Caco-2 (cell line): Measurements from ENCODE around the gene MRPL48. TPM values are rescaled to one million over a fixed set of nuclear protein-coding genes. Genes with fewer than 3 reads are reported as not detected.

Experiments
- BruUV-seq: library from RNA; stranded (reverse); fragments of 400-500 nt; replicated peaks from 2 replicates; lab custom pipeline; 2021; lab: Mats Ljungman, UMichigan
- CTCF ChIA-PET: fragments of 300-600 bp; sonication (Branson Sonifier 250); formaldehyde crosslinking; loops from one replicate; lab custom pipeline; 2022; ENCODE audit warnings: antibody characterized with exemption; lab: Charles Lee
- POLR2A ChIA-PET: fragments of 300-600 bp; sonication (Branson Sonifier 250); formaldehyde crosslinking; loops from one replicate; lab custom pipeline; 2022; ENCODE audit warnings: antibody characterized with exemption; lab: Charles Lee
- DNase-seq, 2 experiments: peaks; one replicate each; pipeline versions ENCODE4 v3.0.0 to v3.0.0-alpha.2; 2020 to 2022
- H3K27me3 ChIP-seq: replicated peaks from 2 replicates; pipeline ENCODE4 v1.6.0; 2011; ENCODE audit warnings: low read length; ENCODE audit not compliant: control insufficient read depth, insufficient read depth
- H3K36me3 ChIP-seq: 2 replicates; pipeline ENCODE4 v1.5.1; 2011; ENCODE audit warnings: low read length; ENCODE audit not compliant: control insufficient read depth, insufficient read depth
- H3K4me1 ChIP-seq: fragments of 250-450 bp; sonication (Bioruptor Pico); 2 replicates; pipeline ENCODE4 v1.5.1; 2020; ENCODE audit warnings: mild to moderate bottlenecking
- H3K4me3 ChIP-seq: 2 replicates; pipeline ENCODE4 v1.5.1; 2011; ENCODE audit warnings: low read depth, mild to moderate bottlenecking, control low read depth, low read length
- H3K9me3 ChIP-seq: fragments of 250-450 bp; sonication (Bioruptor Pico); 2 replicates; pipeline ENCODE4 v1.5.1; 2020; ENCODE audit warnings: mild to moderate bottlenecking, moderate library complexity
- H3K27ac Mint-ChIP-seq: one replicate; pipeline ENCODE4 v1.8.0; 2022; ENCODE audit warnings: mixed read lengths; ENCODE audit not compliant: unreplicated experiment
- H3K27me3 Mint-ChIP-seq: one replicate; pipeline ENCODE4 v1.8.0; 2022; ENCODE audit warnings: mixed read lengths; ENCODE audit not compliant: insufficient read depth, unreplicated experiment
- H3K36me3 Mint-ChIP-seq: one replicate; pipeline ENCODE4 v1.8.0; 2022; ENCODE audit warnings: mild to moderate bottlenecking, mixed read lengths; ENCODE audit not compliant: insufficient read depth, unreplicated experiment
- H3K4me1 Mint-ChIP-seq: one replicate; pipeline ENCODE4 v1.8.0; 2022; ENCODE audit warnings: low read depth, mixed read lengths; ENCODE audit not compliant: unreplicated experiment
- H3K4me3 Mint-ChIP-seq: one replicate; pipeline ENCODE4 v1.8.0; 2022; ENCODE audit warnings: mild to moderate bottlenecking, moderate library complexity, mixed read lengths; ENCODE audit not compliant: unreplicated experiment
- H3K9me3 Mint-ChIP-seq: one replicate; pipeline ENCODE4 v1.8.0; 2022; ENCODE audit warnings: mixed read lengths; ENCODE audit not compliant: unreplicated experiment
- CTCF ChIP-seq, 2 experiments: fragments of 200-600 bp in 1 of 2; IDR thresholded peaks; 1 replicate in 1 of 2; 2 replicates in 1 of 2; pipeline versions ENCODE4 v1.5.1 to v1.8.0; 2011 to 2022; ENCODE audit warnings: antibody characterized with exemption in 1 of 2, control low read depth in 1 of 2, inconsistent platforms in 1 of 2, low read depth in 1 of 2, low read length in 1 of 2, mild to moderate bottlenecking in 1 of 2, moderate library complexity in 1 of 2; ENCODE audit not compliant: insufficient read depth in 1 of 2, severe bottlenecking in 1 of 2, unreplicated experiment in 1 of 2
- intact Hi-C: fragments of 100-400 bp; cut with micrococcal nuclease; formaldehyde crosslinking; loops from one replicate; pipeline ENCODE4 v1.10.0; 2022; ENCODE audit not compliant: unreplicated experiment
- total RNA-seq: library from RNA; stranded (reverse); gene quantifications from 2 replicates; pipeline ENCODE4 v1.2.3, GENCODE V29; 2022

MRPL48 gene
- total RNA-seq, 1 experiment from 2014 or later, result 113 TPM

- H3K4me1 ChIP-seq, result no peaks in the 10 kb centered on the region
- POLR2A ChIA-PET, result no interaction called here
- H3K27me3 ChIP-seq, result no peaks in the 10 kb centered on the region
- Mint-ChIP-seq H3K4me1 (no peaks in the 10 kb centered on the region), H3K36me3 (peaks cover 30% of the 10 kb centered on the region), H3K9me3 (peaks cover 9% of the 10 kb centered on the region), H3K27me3 (no peaks in the 10 kb centered on the region), H3K27ac (no peak overlapping the region), H3K4me3 (no peak overlapping the region)
- DNase-seq, result no peak
- no peak for TF ChIP-seq CTCF (IDR thresholded peaks at IDR 0.05; ENCODE audit: insufficient read depth in 1 of 2, low read depth in 1 of 2, low read length in 1 of 2, severe bottlenecking in 1 of 2, unreplicated experiment in 1 of 2)
- no peak overlapping the region for H3K4me3 ChIP-seq
- H3K36me3 ChIP-seq, result peaks cover 4% of the 10 kb centered on the region
- H3K9me3 ChIP-seq, result no peaks in the 10 kb centered on the region
- intact Hi-C loops, result no loop called here
- CTCF ChIA-PET, result no interaction called here
- BruUV-seq, result no TSS peak
These were observed 96.2 kb downstream of the MRPL48 start for GRCh38 chr11:73883856-73884255.

GRCh38 chr11:73888244-73888643 is 100.6 kb downstream of the MRPL48 start:
- Mint-ChIP-seq H3K27ac (no peak overlapping the region), H3K4me3 (no peak overlapping the region), H3K36me3 (peaks cover 31% of the 10 kb centered on the region), H3K27me3 (no peaks in the 10 kb centered on the region), H3K4me1 (no peaks in the 10 kb centered on the region), H3K9me3 (peaks cover 9% of the 10 kb centered on the region)
- no peaks in the 10 kb centered on the region for H3K27me3 ChIP-seq
- intact Hi-C loops, result no loop called here
- H3K9me3 ChIP-seq, result no peaks in the 10 kb centered on the region
- peaks cover 2% of the 10 kb centered on the region for H3K36me3 ChIP-seq
- no peaks in the 10 kb centered on the region for H3K4me1 ChIP-seq
- no peak for DNase-seq
- H3K4me3 ChIP-seq, result no peak overlapping the region
- ChIA-PET POLR2A (no interaction called here), CTCF (no interaction called here)
- BruUV-seq, result no TSS peak
- no peak for TF ChIP-seq CTCF (IDR thresholded peaks at IDR 0.05; ENCODE audit: insufficient read depth in 1 of 2, low read depth in 1 of 2, low read length in 1 of 2, severe bottlenecking in 1 of 2, unreplicated experiment in 1 of 2)

GRCh38 chr11:73889019-73889418 is 101.3 kb downstream of the MRPL48 start:
- H3K4me3 Mint-ChIP-seq, result no peak overlapping the region
- Histone ChIP-seq H3K4me1 (no peaks in the 10 kb centered on the region), H3K27me3 (no peaks in the 10 kb centered on the region), H3K9me3 (no peaks in the 10 kb centered on the region), H3K36me3 (peaks cover 2% of the 10 kb centered on the region), H3K4me3 (no peak overlapping the region)
- CTCF ChIA-PET, result no interaction called here
- H3K36me3 Mint-ChIP-seq, result peaks cover 31% of the 10 kb centered on the region
- no peak for DNase-seq
- peaks cover 9% of the 10 kb centered on the region for H3K9me3 Mint-ChIP-seq
- intact Hi-C loops, result no loop called here
- TF ChIP-seq CTCF (IDR thresholded peaks at IDR 0.05; ENCODE audit: insufficient read depth in 1 of 2, low read depth in 1 of 2, low read length in 1 of 2, severe bottlenecking in 1 of 2, unreplicated experiment in 1 of 2), result no peak
- H3K27me3 Mint-ChIP-seq, result no peaks in the 10 kb centered on the region
- no peaks in the 10 kb centered on the region for H3K4me1 Mint-ChIP-seq
- POLR2A ChIA-PET, result no interaction called here
- H3K27ac Mint-ChIP-seq, result no peak overlapping the region
- no TSS peak for BruUV-seq
